Neural progenitor cell (in vitro differentiated cells): ENCODE measurements around the gene NCOA1.

Source experiments
- CTCF ChIP-seq: fragments of 200-600 bp; sonication (generic); IDR thresholded peaks from 2 replicates; pipeline ENCODE4 v1.5.1; 2017; ENCODE audit warnings: antibody characterized with exemption, mild to moderate bottlenecking
- EZH2 ChIP-seq: fragments of 200-600 bp; sonication (generic); IDR thresholded peaks from 2 replicates; pipeline ENCODE4 v1.6.1; 2017; ENCODE audit warnings: antibody characterized with exemption, mild to moderate bottlenecking, moderate library complexity
- EZH2phosphoT487 ChIP-seq: fragments of 200-600 bp; sonication (generic); IDR thresholded peaks from 2 replicates; pipeline ENCODE4 v1.6.1; 2017; ENCODE audit warnings: antibody characterized with exemption

GRCh38 chr2:24530796-24531195 lies 39.7 kb downstream of the NCOA1 start:
- TF ChIP-seq CTCF (no peak), EZH2 (no peak), EZH2phosphoT487 (no peak)
